ENCODE measurements around the gene STAG1.

DNA sequence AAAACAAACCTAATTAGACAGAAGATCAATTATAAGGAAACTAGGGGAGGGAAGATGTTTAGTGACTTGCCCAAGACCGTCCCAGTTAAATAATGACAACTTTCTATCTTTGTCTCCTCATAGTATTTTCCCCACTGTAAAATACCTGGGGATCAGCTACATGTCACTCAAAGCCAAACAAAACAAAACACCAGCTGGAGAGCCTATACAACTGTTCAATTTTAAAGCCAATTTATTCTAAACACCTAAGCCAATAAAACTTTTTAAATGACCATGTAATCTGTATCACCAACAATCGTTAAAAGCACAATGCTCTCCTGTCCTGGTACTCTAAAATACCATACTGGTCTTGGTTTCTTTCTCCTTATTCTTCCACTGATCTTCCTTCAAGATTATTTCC is 168.4 kb downstream of the STAG1 start:
- TF ChIP-seq POLR2A (IDR thresholded peaks at IDR 0.05) = no peak
- no peak for TF ChIP-seq CTCF (IDR thresholded peaks at IDR 0.05)

Data from body of pancreas (tissue), 4 donors.